ENCODE data around the gene TASL.

GRCh38 chrX:30607155-30607554 is 29.6 kb upstream of the TASL start:
- no peak for TF ChIP-seq CTCF (IDR thresholded peaks at IDR 0.05; ENCODE audit: borderline replicate concordance, extremely low read depth, low read length, poor library complexity, severe bottlenecking)
- TF ChIP-seq EZH2 (IDR thresholded peaks at IDR 0.05; ENCODE audit: borderline replicate concordance, low read depth, low read length, severe bottlenecking) = no peak

All from DND-41 (cell line).